SK-MEL-5 (cell line): Measurements from ENCODE around the gene SSX2IP. TPM values are rescaled to one million over a fixed set of nuclear protein-coding genes. Genes with fewer than 3 reads are reported as not detected.

Experiments
- DNase-seq: peaks from one replicate; pipeline ENCODE4 v3.0.0-alpha.2; 2016; ENCODE audit warnings: low read depth, low spot score
- in situ Hi-C: cut with HindIII; loops from 2 replicates; pipeline ENCODE4 v1.10.0; 2016; ENCODE audit warnings: low sequenced_read_pairs, high pct_unique_total_duplicates, low pct_unique_long_range_greater_than_20kb
- total RNA-seq: library from RNA; depleted of rRNA; stranded (reverse); fragments of >200 nt; shearing (Covaris generic); gene quantifications from 2 replicates; pipeline ENCODE4 v1.2.3, GENCODE V29; 2014

SSX2IP gene
- total RNA-seq, 1 experiment from 2014 or later, result 12.8 TPM

DNA sequence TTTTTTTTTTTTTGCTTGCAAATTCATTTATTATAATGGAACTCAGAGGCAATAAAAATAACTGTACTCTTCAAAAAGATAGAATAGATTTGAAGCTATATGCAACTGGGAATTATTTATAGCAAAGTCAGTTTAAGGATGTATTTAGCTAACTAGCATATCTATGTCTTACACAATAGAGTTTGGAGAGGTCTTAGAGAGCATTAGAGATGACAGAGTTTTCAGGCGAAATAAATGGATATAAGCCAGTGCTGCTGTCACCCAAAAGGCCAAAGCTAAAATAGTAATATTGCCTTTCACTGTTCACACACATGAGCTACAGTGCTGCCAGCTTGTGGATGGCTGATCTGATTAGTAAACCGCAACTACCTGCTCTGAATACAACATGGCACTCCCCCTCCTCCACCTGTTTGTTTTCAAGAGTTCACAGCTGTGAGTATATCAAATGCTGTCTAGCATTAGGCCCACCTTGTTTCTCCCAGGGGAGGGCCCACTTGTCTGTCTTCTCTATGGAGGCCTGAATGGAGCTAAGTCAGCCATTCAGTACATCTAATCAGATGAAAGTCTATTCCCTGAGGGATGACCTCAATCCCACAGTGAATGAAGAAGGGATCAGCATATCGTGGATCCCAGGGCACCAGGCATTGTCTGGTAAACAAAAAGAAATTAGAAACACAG lies 25.2 kb upstream of the SSX2IP start:
- in situ Hi-C loops, result no loop called here

DNA sequence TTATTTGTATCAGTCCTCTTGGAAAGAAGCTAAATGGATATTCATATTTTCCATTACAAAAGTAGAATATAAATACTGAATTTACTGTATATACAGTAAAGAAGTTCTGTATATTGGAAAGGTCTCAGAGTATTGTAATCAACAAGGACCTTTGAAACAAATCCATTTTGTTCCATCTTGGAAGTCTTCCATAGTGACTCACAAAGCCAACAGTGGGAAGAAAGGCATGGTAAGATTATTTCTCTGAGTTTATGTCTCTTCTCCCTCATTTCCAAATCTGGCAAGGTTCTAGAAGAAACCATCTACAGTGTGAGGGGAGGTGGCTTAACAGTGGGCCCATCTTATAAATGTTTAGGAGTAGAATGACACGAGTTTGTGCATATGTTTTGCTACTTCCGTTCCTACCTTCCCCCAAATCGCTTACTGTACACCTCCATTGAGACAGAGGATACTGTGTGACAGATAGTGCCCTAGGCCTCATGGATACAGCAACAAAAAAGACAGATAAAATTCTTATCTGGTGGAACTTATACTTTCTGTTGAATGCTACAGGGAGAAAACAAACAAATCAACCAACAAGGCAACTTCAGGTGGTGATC lies 22.1 kb upstream of the SSX2IP start:
- no peak for DNase-seq
- in situ Hi-C loops, result no loop called here

More for the DNA sequence above, 25.2 kb upstream of the SSX2IP start:
- DNase-seq, result no peak

DNA sequence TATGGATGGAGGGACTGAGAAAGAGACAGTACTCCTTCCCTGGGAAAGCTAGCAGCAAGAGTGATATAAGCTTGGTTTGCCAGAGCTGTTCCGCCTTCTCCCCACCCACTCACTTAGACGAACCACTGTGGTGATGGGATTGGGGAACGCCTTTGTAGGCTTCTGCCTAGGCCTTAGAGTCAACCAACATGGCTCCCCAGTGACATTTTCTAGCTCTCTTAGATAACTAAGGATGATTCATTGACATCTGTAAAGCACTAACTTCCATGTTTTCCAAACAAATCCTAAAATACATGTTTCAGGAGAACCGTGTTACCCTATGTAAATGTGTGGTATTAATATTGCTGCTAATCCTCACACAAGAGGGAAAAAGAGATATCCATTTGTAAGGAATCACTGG lies 21.6 kb upstream of the SSX2IP start:
- DNase-seq, result no peak
- in situ Hi-C loops, result no loop called here

DNA sequence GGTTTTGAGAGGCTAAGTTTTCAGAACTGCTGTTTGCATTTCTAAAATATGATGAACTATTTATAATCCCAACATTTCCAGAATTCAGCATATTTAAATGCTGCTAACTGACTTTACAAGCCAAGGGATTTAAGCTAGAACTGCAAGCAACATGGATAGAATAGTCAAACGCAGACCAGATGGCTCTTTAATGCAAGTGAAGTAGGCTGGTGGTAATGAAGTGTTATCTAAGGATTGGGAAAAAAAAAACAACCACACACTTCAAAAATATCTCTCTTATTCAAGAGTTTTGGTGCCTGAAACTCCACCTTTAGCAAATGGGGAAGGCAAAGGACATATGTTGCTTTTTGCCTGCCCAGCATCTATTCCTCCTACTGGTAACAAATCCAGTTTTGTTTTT lies 20.9 kb upstream of the SSX2IP start:
- in situ Hi-C loops, result no loop called here
- no peak for DNase-seq

DNA sequence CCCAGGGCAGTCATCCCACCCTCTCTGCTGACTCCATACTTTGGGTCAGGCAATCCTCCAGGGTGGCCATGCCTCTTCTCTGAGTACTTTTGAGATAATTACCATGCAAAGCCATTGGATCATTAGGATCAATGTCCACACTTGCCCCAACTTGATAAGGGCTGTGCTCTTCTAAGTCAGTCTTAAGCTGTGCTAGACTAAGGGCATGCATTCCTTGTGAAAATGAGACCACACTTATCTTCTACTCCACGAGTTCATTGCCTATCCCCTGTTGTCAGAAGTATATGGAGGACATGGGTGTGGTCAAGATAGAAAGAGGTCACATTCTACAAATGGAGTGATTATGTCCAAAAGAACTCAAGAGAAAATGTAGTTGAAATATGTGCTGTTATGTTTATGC lies 18.9 kb upstream of the SSX2IP start:
- DNase-seq, result no peak
- in situ Hi-C loops, result no loop called here

DNA sequence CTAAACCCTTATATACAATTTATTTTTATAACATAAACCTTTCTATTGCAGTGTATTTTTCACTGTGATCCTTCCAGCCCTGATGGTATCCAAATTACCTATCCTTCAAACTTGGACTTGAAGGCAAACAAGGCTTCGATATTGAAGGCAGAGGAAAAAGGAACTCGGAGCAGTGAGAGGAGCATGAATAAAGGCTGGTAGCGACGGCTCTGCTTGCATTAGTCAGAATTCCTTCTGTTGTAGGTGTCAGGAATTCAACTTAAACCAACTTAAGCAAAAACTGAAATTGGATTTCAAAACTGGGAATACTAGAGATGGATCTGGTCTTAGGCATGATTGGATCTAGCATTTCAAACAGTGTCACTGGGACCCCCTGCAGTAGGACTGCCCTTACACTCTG lies 17.8 kb upstream of the SSX2IP start:
- in situ Hi-C loops, result no loop called here
- DNase-seq, result no peak

DNA sequence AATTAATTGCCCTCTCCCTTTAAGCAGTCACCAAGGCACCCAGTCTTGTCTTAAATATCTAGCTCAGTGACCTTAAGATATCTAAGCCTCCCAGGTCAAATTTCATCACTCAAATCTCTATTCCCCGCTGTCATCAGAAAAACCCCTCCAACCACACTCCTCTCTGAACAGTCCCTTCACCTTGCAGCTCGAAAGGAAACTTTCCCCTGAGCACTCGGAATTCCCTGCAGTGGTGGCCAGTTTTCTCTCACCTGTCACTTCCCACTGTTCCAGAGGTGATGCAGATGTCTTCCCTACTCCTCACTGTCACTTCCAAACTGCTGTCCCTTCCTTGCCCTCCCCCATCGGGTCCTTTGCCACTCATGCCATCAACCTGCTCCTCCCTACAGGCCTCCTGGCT lies 15.3 kb upstream of the SSX2IP start:
- DNase-seq, result no peak
- in situ Hi-C loops, result no loop called here

DNA sequence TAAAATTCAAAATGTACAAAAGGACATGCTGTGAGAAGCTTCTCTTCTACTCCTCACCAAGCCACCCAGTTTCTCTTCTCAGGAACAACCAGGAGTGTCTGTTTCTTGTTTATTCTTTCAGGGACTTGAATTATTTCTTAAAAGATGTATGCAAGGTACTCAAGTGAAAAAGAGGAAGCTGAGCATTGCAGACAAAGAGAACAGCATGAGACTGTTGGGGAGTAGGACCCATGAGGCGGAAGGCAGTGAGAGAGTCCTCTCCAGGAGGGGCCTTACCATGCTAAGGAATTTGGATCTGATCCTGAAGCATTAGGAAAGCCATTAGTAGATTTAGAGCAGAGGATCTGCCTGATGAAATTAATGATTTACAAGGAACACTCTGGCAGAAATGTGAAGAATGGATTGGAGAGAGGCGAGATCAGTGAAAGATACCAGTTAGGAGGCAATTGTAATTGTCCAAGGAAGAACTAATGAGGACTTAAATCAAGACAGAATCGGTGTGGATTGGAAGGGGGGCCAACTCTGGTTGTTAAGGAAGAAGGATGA lies 14.7 kb upstream of the SSX2IP start:
- no peak for DNase-seq
- in situ Hi-C loops, result no loop called here

DNA sequence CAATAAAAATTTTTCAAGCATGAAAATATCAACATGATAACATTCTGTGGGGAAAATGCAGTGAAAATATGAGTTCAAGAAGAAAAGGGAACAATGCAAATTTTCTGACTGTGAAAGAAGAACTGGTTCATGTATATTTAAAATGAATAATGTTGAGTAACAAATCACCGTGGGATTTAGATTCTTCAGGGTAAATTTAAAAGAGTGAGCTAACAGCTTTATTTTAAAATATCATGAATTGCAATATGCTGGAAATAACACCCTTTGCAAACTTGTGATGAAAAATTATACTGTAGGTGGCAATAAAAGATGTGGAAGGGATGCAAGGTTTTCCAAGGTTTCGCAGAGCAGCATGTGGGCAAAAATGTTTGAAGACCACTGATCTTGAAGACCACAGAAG lies 13.2 kb upstream of the SSX2IP start:
- in situ Hi-C loops, result no loop called here
- no peak for DNase-seq

DNA sequence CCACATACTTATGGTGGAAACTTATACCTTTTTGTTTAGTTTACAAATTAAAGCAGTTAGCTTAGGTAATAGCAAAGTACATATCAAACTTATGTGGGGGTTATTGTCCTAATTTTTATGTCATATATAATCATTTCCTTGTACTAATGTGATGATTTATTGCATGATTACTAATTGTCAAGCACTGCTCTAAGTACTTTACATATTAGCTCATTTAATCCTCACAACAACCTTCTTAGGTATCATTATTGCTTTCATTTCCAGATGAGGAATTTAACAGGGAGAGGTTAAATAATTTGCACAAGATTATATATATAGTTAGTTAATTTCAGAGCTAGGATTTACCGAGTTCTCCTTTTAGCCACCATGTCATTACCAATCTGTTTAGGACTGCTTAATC lies 11.9 kb upstream of the SSX2IP start:
- in situ Hi-C loops, result no loop called here
- no peak for DNase-seq

DNA sequence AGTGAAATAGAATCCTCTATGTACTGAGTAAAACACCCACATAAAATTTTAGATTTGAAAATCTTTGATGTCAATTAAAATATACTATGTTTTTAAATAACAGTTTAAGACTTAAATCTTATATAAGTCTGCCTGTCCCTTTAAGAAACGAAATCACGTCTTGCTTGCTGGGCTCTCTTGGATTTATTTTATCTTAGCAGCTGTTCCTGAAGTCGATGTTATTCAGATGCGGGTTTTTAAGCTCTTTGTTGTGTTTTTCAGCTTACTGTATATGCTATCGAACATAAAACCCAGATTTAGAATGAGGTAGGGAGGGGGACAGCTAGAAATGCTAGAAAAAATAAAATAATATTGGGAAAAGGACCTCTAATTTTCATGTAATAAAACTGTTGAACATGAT lies 11.1 kb upstream of the SSX2IP start:
- no peak for DNase-seq
- in situ Hi-C loops, result no loop called here

DNA sequence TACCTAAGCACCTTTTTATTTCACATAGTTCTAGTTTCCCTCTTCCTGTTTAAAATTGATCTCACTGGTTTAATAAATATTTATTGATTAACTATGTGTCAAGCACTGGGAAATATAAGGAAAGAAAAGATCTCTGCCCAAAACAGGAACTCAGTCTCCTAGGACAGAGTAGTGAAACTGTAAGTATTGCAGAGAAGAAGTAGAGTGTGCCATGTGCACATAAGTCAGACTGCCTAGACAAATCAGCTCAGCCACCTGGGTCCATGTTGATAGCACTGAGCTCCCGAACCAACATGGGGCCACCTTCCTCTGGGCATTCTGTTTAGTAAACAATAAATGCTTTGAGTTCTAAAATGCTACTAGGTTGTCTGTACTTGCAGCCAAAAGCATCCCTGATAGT lies 9.8 kb upstream of the SSX2IP start:
- in situ Hi-C loops, result no loop called here
- DNase-seq, result no peak

DNA sequence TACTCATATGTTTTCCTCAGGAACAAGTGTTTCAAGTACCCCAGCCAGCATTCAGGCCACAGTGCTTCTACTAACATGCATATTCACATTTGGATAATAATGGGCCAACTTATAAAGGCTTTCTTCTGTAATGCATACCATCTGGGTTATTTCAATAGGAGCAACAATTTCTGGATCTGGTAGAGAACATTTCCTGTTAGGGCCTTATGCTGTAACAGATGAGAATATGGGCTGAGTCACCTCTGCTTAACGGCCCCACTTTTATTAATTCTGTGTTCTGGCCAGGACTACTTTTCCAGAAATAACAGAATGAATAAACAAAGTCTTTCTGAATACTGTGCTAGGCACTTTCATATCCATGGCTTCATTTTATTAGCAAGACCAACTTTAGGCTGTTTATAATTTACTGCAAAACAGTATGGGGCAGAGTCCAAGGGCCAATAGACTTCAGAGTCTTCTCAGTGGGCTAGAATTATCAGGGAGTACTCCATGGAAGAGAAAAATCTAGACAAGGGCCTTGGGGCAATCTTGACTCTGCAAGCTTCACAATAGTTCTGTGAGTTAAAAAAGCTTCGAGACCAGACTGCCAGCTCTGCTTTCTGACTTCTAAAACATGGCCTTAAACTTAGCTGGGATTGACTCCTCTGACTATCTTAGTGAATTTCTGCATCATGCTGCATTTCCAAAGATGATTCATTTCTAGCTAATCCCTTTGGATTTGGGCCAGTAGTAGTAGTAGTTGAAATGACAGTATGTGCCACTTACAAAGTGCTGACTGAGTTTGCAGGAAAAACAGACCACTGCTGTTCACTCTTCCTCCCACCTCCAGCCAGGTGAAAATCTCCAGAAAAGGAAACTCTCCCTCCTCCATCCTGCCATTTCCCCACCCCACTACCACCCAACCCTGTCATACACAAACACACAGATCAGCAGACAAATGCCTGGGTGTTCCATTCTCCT lies 8.2 kb upstream of the SSX2IP start:
- in situ Hi-C loops, result no loop called here
- DNase-seq, result peak; percentile 8

DNA sequence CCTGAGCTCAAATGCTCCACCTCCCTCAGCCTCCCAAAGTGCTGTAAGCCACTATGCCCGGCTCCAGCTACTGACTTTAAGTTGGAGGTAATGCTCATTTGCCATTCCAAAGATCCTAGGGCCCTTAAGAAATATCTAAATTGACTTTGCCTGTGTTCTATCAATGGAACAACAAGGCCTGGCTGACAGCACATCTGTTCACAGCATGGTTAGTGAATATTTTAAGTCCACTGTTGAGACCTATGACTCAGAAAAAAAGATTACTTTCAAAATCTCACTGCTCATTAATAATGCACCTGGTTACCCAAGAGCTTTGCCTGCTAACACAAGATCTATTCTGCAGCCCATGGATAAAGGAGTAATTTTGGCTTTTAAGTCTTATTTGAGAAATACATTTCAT lies 3.5 kb upstream of the SSX2IP start:
- in situ Hi-C loops, result no loop called here
- no peak for DNase-seq

DNA sequence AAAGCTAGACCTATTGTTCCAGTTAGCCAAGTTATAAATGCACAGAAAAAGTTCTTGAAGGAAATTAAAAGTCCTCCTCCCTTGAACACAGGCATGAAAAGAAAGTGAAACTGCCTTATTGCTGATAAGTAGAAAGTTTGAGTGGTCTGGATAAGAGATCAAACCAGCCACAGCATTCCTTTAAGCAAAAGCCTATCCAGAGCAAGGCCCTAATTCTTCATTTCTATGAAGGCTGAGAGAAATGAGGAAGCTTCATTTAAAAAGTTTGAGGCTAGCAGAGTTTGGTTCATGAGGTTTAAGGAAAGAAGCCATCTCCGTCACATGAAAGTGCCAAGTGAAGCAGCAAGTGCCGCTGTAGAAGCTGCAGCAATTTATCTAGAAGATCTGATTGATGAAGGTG lies 2.7 kb upstream of the SSX2IP start:
- in situ Hi-C loops, result no loop called here
- no peak for DNase-seq

DNA sequence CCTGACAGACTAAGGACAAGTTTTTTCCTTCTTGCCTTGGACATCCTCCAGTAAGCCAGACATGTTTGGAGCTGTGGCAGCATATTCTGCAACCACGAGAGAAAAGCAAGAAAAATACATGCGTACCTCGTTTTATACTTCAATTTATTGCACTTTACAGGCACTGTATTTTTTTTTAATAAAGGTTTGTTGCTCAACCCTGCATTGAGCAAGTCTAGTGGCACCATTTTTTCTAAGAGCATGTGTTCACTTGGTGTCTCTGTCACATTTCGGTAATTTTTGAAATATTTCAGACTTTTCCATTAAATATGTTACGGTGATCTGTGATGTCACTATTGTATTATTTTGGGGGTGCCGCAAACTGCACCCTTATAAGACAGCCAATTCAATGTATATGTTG lies 2.1 kb upstream of the SSX2IP start:
- in situ Hi-C loops, result no loop called here
- DNase-seq, result no peak

DNA sequence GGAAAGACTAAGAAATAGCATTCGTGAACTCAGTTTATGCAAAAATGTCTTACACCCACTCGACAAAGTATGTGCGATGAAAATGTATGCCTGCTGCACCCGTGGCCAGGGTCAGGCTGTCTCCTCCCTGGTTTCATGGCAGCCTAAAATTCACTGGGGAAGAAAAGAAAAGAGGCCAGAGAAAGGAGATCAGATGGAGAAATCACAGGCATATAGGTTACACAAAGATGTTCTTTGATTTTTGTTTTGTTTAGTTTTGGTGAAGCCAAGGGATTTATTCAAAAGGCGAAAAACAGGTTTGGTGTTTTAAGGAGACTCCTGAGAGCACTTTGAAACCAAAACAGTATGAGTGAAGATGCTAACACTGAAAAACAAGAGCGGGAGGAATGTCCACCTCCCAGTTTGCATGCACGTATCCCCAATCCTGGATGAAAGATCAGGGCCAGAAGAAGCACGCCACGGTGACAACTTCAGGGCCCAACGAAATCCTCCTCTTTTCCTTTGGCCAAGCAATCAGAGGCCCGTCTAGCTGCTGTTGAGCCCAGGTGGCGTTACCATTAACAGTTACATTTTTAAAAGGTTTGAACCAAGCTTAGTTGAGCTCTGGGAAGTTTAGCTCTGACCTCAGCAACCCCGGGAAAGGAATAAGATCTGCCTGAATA lies 992 bp upstream of the SSX2IP start:
- DNase-seq, result no peak
- in situ Hi-C loops, result no loop called here
